Peyer's patch (tissue), 4 donors: Measurements from ENCODE around the gene B9D2.

Source experiments
- POLR2A ChIP-seq, 2 donors: fragments of 450-650 bp; IDR thresholded peaks; one replicate each; pipeline ENCODE4 v1.5.1; 2017; ENCODE audit warnings: antibody characterized with exemption in 2 of 2, mild to moderate bottlenecking in 2 of 2, moderate library complexity in 2 of 2
- TF ChIP-seq, protein P1 (sequence below), 6 experiments: fragments of 450-650 bp in 4 of 6; fragments of 200-600 bp in 2 of 6; sonication (generic) in 1 of 6; IDR thresholded peaks; one replicate each; pipeline ENCODE4 v1.5.1; 2017 to 2019; ENCODE audit warnings: antibody characterized with exemption in 6 of 6, mild to moderate bottlenecking in 3 of 6, moderate library complexity in 1 of 6

DNA sequence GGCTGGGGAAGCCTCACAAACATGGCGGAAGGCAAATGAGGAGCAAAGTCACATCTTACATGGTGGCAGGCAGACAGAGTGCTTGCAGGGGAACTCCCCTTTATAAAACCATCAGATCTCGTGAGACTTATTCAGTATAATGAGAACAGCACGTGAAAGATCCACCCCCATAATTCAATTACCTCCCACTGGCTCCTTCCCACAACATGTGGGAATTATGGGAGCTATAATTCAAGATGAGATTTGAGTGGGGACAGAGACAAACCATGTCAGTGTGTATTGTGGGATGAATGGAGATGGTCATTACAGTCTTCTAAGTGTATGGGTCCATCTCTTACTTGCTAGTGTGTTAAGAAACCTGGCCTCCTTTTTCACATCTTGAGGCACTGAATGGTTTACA lies 38.1 kb upstream of the B9D2 start:
- TF ChIP-seq POLR2A (IDR thresholded peaks at IDR 0.05): no peak
- TF ChIP-seq, protein P1, sequence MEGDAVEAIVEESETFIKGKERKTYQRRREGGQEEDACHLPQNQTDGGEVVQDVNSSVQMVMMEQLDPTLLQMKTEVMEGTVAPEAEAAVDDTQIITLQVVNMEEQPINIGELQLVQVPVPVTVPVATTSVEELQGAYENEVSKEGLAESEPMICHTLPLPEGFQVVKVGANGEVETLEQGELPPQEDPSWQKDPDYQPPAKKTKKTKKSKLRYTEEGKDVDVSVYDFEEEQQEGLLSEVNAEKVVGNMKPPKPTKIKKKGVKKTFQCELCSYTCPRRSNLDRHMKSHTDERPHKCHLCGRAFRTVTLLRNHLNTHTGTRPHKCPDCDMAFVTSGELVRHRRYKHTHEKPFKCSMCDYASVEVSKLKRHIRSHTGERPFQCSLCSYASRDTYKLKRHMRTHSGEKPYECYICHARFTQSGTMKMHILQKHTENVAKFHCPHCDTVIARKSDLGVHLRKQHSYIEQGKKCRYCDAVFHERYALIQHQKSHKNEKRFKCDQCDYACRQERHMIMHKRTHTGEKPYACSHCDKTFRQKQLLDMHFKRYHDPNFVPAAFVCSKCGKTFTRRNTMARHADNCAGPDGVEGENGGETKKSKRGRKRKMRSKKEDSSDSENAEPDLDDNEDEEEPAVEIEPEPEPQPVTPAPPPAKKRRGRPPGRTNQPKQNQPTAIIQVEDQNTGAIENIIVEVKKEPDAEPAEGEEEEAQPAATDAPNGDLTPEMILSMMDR (IDR thresholded peaks at IDR 0.05): no peak
